ENCODE measurements around the gene CCNJ. TPM values are rescaled to one million over a fixed set of nuclear protein-coding genes. Genes with fewer than 3 reads are reported as not detected.
"Not testable (repeated sequence)": the region's sequence is repeated elsewhere in the genome, so short reads cannot be mapped to it uniquely, and the experiment has no call there.

Gene CCNJ, protein sequence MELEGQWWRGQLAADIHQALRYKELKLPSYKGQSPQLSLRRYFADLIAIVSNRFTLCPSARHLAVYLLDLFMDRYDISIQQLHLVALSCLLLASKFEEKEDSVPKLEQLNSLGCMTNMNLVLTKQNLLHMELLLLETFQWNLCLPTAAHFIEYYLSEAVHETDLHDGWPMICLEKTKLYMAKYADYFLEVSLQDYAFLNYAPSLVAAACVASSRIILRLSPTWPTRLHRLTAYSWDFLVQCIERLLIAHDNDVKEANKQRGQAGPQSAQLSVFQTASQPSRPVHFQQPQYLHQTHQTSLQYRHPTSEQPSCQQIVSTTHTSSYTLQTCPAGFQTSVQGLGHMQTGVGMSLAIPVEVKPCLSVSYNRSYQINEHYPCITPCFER
- total RNA-seq, result 1 to 10 TPM; 5.6 to 6.1 (median 5.9) TPM
- total RNA-seq (2013), result 6.1 TPM
- total RNA-seq, result 10.4 to 37.8 (median 18.7) reads per million in 29 experiments

DNA sequence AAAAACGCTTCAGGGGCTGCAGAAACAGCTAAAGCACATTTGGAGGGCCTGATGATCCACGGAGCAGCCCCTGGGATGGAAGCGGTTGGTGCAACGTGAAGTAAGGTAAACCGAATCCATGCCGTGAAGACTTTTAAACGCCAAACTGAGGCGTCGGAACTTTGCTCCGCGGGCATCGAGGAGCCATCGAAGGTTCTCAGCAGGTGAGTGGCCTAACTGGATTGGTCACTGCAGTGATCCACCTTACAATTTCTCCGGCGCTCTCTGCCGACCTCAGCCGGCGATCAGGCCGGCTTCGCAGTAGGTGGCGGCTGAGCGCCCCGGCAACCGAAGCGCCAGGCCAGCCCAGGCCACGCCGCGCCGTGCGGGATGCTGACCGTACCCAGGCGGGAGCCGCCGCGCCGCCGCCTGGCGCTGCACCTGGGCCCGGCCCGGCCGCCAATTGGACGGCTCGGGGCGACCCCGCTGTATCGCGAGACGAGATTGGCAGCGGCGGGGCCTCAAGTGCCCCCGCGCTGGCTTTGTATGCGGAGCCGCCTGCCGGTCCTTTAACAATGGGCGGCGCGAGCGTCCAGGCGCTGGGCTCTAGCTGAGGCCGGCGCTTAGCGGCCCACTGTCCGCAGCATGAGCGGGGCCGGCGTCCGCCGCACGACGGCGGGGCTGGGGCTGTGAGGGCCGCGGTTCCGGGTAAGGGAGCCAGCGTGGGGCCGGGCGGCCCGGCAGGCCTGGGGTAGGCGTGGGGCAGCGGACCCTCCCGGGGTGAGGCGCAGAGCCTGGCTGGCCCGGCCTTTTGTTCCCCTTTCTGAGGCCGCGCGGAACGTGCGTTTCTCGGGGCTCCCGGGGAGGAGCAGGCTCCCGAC, at the start of gene CCNJ:
Gene CCNJ, plus strand, starts transcription at position 551 of the 860 bp plus-strand sequence. CDS start 811 bp downstream, outside the sequence.
- Histone ChIP-seq H3K27me3 (replicated peaks in 1 of 2; ENCODE audit: control insufficient read depth in 2 of 2, extremely low read depth in 1 of 2, insufficient read depth in 2 of 2, low read length in 1 of 2) (peaks cover 0 to 3% of the 10 kb centered on the region in 2 experiments), H3K9me3 (no peaks in the 10 kb centered on the region), H3K4me3 (ENCODE audit: control insufficient read depth in 1 of 2, extremely low read depth in 1 of 2, low read length in 1 of 2) (peak within 1 kb of the TSS; percentile 71 to 80), H3K27ac (ENCODE audit: low read length) (peak within 1 kb of the TSS; percentile 61), H3K4me1 (ENCODE audit: control insufficient read depth in 1 of 2, extremely low read depth in 1 of 2, insufficient read depth in 2 of 2, low read length in 2 of 2) (peaks cover 6 to 18% of the 10 kb centered on the region in 2 experiments), H3K36me3 (ENCODE audit: control insufficient read depth in 2 of 2, extremely low read depth in 1 of 2, insufficient read depth in 1 of 2, low read length in 1 of 2) (no peaks in the 10 kb centered on the region)
- ChIA-PET POLR2A (no interaction called here), CTCF (interaction anchor here (1.3 to 1.6 kb wide), 2 partner anchors 350 kb away, joined by 3 read pairs; partner anchors contain the start of gene TCTN3 (in 2 of the 2))
- Mint-ChIP-seq H3K27ac (peak within 1 kb of the TSS; percentile 81 to 84), H3K4me1 (peaks cover 44 to 47% (median 46%) of the 10 kb centered on the region in 3 donors), H3K36me3 (peaks cover 23% of the 10 kb centered on the region), H3K4me3 (peak within 1 kb of the TSS; percentile 90 to 93 (median 91)), H3K27me3 (peaks cover 8 to 11% of the 10 kb centered on the region in 2 donors), H3K9me3 (no peaks in the 10 kb centered on the region)
- 3% methylated on average over 92 of the region's 92 CpGs for WGBS (ENCODE audit: insufficient coverage)
- DNase-seq (peak; percentile 58 to 89 (median 77)), ATAC-seq (replicated peaks in 1 of 4) (peak; percentile 88 to 91 (median 90))

GRCh38 chr10:95994376-95994775, 49.0 kb upstream of the CCNJ start:
- CTCF ChIA-PET; H3K27me3 ChIP-seq (replicated peaks in 1 of 2; ENCODE audit: control insufficient read depth in 2 of 2, extremely low read depth in 1 of 2, insufficient read depth in 2 of 2, low read length in 1 of 2); ATAC-seq (replicated peaks in 1 of 4); H3K27ac Mint-ChIP-seq; H3K4me1 ChIP-seq (ENCODE audit: control insufficient read depth in 1 of 2, extremely low read depth in 1 of 2, insufficient read depth in 2 of 2, low read length in 2 of 2); H3K4me3 Mint-ChIP-seq; DNase-seq; H3K9me3 Mint-ChIP-seq; H3K27me3 Mint-ChIP-seq; H3K36me3 ChIP-seq (ENCODE audit: control insufficient read depth in 2 of 2, extremely low read depth in 1 of 2, insufficient read depth in 1 of 2, low read length in 1 of 2); H3K4me1 Mint-ChIP-seq; H3K9me3 ChIP-seq; POLR2A ChIA-PET; H3K27ac ChIP-seq (ENCODE audit: low read length); H3K36me3 Mint-ChIP-seq; H3K4me3 ChIP-seq (ENCODE audit: control insufficient read depth in 1 of 2, extremely low read depth in 1 of 2, low read length in 1 of 2): not testable (repeated sequence)
- 90% methylated on average over 4 of the region's 11 CpGs for WGBS (ENCODE audit: insufficient coverage)

- H3K36me3 Mint-ChIP-seq, result no peaks in the 10 kb centered on the region
- no peaks in the 10 kb centered on the region for H3K9me3 ChIP-seq
- H3K4me1 ChIP-seq (ENCODE audit: control insufficient read depth in 1 of 2, extremely low read depth in 1 of 2, insufficient read depth in 2 of 2, low read length in 2 of 2), result no peaks in the 10 kb centered on the region
- no peaks in the 10 kb centered on the region for H3K36me3 ChIP-seq (ENCODE audit: control insufficient read depth in 2 of 2, extremely low read depth in 1 of 2, insufficient read depth in 1 of 2, low read length in 1 of 2)
- POLR2A ChIA-PET, result no interaction called here
- no peaks in the 10 kb centered on the region for H3K9me3 Mint-ChIP-seq
- no peak overlapping the region for H3K27ac ChIP-seq (ENCODE audit: low read length)
- ATAC-seq (replicated peaks in 1 of 4) (no peak), DNase-seq (no peak)
- H3K4me3 Mint-ChIP-seq, result no peak overlapping the region
- no peaks in the 10 kb centered on the region for H3K4me1 Mint-ChIP-seq
- WGBS (ENCODE audit: insufficient coverage), result no CpG with 5 or more reads among the region's 1 CpG
- no peak overlapping the region for H3K27ac Mint-ChIP-seq
- no peaks in the 10 kb centered on the region for H3K27me3 ChIP-seq (replicated peaks in 1 of 2; ENCODE audit: control insufficient read depth in 2 of 2, extremely low read depth in 1 of 2, insufficient read depth in 2 of 2, low read length in 1 of 2)
- H3K4me3 ChIP-seq (ENCODE audit: control insufficient read depth in 1 of 2, extremely low read depth in 1 of 2, low read length in 1 of 2), result no peak overlapping the region
- peaks cover 0 to 5% of the 10 kb centered on the region in 2 donors for H3K27me3 Mint-ChIP-seq
- CTCF ChIA-PET, result no interaction called here
Measured at GRCh38 chr10:95998255-95998784, 45.1 kb upstream of the CCNJ start.

GRCh38 chr10:96013956-96014355, 29.4 kb upstream of the CCNJ start:
- Histone ChIP-seq H3K36me3 (ENCODE audit: control insufficient read depth in 2 of 2, extremely low read depth in 1 of 2, insufficient read depth in 1 of 2, low read length in 1 of 2) (no peaks in the 10 kb centered on the region), H3K27me3 (replicated peaks in 1 of 2; ENCODE audit: control insufficient read depth in 2 of 2, extremely low read depth in 1 of 2, insufficient read depth in 2 of 2, low read length in 1 of 2) (no peaks in the 10 kb centered on the region), H3K4me3 (ENCODE audit: control insufficient read depth in 1 of 2, extremely low read depth in 1 of 2, low read length in 1 of 2) (no peak overlapping the region), H3K27ac (ENCODE audit: low read length) (no peak overlapping the region), H3K4me1 (ENCODE audit: control insufficient read depth in 1 of 2, extremely low read depth in 1 of 2, insufficient read depth in 2 of 2, low read length in 2 of 2) (peaks cover 0 to 3% of the 10 kb centered on the region in 2 experiments), H3K9me3 (no peaks in the 10 kb centered on the region)
- H3K27me3 Mint-ChIP-seq, result peaks cover 7 to 13% of the 10 kb centered on the region in 2 donors
- ChIA-PET POLR2A (interaction anchor here in 1 of 2 donors (1.0 kb wide), 1 partner anchor 13 kb away, joined by 3 read pairs; no protein-coding TSS in a partner anchor), CTCF (interaction anchor here (0.6 to 1.2 kb wide), 3 partner anchors 16 to 324 kb away, joined by 3 read pairs; no protein-coding TSS in a partner anchor)
- no peak overlapping the region for H3K4me3 Mint-ChIP-seq
- no CpG with 5 or more reads among the region's 2 CpGs for WGBS (ENCODE audit: insufficient coverage)
- no peak overlapping the region for H3K27ac Mint-ChIP-seq
- ATAC-seq (replicated peaks in 1 of 4), result no peak
- H3K36me3 Mint-ChIP-seq, result no peaks in the 10 kb centered on the region
- H3K9me3 Mint-ChIP-seq, result no peaks in the 10 kb centered on the region
- peaks cover 0 to 1% (median 0%) of the 10 kb centered on the region in 3 donors for H3K4me1 Mint-ChIP-seq
- no peak for DNase-seq

- H3K36me3 ChIP-seq (ENCODE audit: control insufficient read depth in 2 of 2, extremely low read depth in 1 of 2, insufficient read depth in 1 of 2, low read length in 1 of 2), result no peaks in the 10 kb centered on the region
- peaks cover 0 to 3% of the 10 kb centered on the region in 2 experiments for H3K4me1 ChIP-seq (ENCODE audit: control insufficient read depth in 1 of 2, extremely low read depth in 1 of 2, insufficient read depth in 2 of 2, low read length in 2 of 2)
- ChIA-PET CTCF (interaction anchor here (0.6 to 1.2 kb wide), 3 partner anchors 11 to 1419 kb away, joined by 3 to 5 read pairs (median 4); no protein-coding TSS in a partner anchor), POLR2A (no interaction called here)
- H3K4me3 ChIP-seq (ENCODE audit: control insufficient read depth in 1 of 2, extremely low read depth in 1 of 2, low read length in 1 of 2), result no peak overlapping the region
- no peak overlapping the region for H3K27ac ChIP-seq (ENCODE audit: low read length)
- H3K27me3 ChIP-seq (replicated peaks in 1 of 2; ENCODE audit: control insufficient read depth in 2 of 2, extremely low read depth in 1 of 2, insufficient read depth in 2 of 2, low read length in 1 of 2), result no peaks in the 10 kb centered on the region
- no peaks in the 10 kb centered on the region for H3K9me3 ChIP-seq
- H3K9me3 Mint-ChIP-seq, result no peaks in the 10 kb centered on the region
- WGBS (ENCODE audit: insufficient coverage), result no CpG with 5 or more reads among the region's 2 CpGs
- DNase-seq (no peak), ATAC-seq (replicated peaks in 1 of 4) (no peak)
- H3K27me3 Mint-ChIP-seq, result peaks cover 7 to 13% of the 10 kb centered on the region in 2 donors
- H3K27ac Mint-ChIP-seq, result no peak overlapping the region
- peaks cover 0 to 1% (median 0%) of the 10 kb centered on the region in 3 donors for H3K4me1 Mint-ChIP-seq
- H3K4me3 Mint-ChIP-seq, result no peak overlapping the region
- no peaks in the 10 kb centered on the region for H3K36me3 Mint-ChIP-seq
Measured at GRCh38 chr10:96014473-96015102, 28.8 kb upstream of the CCNJ start.

Data from T-cell (primary cell).